D721Med (cell line): ENCODE data around the gene TIMP2.
"Not testable (repeated sequence)": the region's sequence is repeated elsewhere in the genome, so short reads cannot be mapped to it uniquely, and the experiment has no call there.

Experiments used
- DNase-seq: peaks from one replicate; pipeline ENCODE4 v3.0.0; 2011; ENCODE audit warnings: low spot score; ENCODE audit not compliant: insufficient read length
- FAIRE-seq: peaks from 2 replicates; lab custom pipeline; 2011; peaks lifted over from hg19 to GRCh38; lab: Jason Lieb, UNC
- TF ChIP-seq, protein P1 (sequence below): IDR thresholded peaks from 2 replicates; pipeline ENCODE4 v1.5.1; 2012; ENCODE audit warnings: mild to moderate bottlenecking, control low read depth; ENCODE audit not compliant: insufficient read depth; ENCODE audit errors: missing control alignments

TIMP2 gene

DNA sequence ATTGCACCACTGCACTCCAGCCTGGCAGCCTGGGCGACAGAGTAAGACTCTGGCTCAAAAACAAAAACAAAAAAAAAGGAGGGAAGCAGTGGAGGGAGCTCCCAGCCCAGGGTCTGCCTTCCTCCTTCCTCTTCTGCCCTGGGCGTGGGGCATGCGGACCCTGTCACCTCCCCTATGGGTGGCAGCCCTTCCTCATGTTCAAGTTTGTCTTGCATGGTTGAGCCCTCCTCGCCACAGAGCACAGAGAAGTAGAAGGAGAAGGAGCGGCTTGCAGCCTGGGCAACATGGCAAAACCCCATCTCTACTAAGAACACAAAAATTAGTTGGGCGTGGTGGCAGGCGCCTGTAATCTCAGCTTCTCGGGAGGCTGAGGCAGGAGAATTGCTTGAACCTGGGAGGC, 21.4 kb upstream of the TIMP2 start:
- DNase-seq (no peak), FAIRE-seq (no peak)
- TF ChIP-seq, protein P1, sequence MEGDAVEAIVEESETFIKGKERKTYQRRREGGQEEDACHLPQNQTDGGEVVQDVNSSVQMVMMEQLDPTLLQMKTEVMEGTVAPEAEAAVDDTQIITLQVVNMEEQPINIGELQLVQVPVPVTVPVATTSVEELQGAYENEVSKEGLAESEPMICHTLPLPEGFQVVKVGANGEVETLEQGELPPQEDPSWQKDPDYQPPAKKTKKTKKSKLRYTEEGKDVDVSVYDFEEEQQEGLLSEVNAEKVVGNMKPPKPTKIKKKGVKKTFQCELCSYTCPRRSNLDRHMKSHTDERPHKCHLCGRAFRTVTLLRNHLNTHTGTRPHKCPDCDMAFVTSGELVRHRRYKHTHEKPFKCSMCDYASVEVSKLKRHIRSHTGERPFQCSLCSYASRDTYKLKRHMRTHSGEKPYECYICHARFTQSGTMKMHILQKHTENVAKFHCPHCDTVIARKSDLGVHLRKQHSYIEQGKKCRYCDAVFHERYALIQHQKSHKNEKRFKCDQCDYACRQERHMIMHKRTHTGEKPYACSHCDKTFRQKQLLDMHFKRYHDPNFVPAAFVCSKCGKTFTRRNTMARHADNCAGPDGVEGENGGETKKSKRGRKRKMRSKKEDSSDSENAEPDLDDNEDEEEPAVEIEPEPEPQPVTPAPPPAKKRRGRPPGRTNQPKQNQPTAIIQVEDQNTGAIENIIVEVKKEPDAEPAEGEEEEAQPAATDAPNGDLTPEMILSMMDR: no peak

DNA sequence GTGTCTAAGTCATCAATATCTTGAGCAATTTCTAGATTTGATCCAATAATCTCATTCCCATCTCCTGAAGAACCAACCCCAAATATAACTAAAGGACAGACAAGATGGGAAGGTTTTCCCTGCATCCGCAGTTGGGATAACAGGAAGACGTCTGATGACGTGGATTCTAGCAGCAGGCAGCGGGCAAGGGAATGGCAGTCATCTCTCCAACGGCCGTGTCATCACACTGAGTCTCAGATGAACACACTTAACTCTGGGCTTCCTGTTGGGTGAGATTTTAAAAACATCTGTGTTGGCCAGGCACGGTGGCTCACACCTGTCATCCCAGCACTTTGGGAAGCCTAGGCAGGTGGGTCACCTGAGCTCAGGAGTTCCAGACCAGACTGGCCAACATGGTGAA, 20.9 kb upstream of the TIMP2 start:
- FAIRE-seq (no peak), DNase-seq (no peak)
- TF ChIP-seq, protein P1: no peak

GRCh38 chr17:78945455-78945854, 20.3 kb upstream of the TIMP2 start:
- not testable (repeated sequence) for FAIRE-seq, DNase-seq

DNA sequence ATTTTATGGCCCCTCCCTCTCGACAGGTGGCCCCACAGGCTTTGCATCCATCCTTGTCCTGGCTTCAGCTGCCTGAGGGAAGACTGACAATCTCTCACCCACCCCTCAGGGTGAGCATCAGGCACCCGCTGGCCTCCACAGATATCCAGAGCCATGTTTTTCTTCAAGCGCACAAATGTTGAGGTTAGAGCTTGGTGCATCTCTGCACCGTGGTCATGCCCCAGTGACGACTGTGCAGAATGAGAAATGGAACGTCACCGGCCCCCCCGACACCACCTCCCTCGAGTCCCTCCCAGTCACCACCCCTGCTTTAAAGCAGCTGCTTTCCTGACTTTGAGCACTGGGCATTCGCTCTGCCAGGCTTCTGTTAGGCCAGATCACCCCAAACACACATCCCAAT, 19.8 kb upstream of the TIMP2 start:
- TF ChIP-seq, protein P1: no peak
- no peak for DNase-seq
- no peak for FAIRE-seq

- FAIRE-seq (no peak), DNase-seq (no peak)
- TF ChIP-seq, protein P1: no peak
Measured at GRCh38 chr17:78944026-78944425, 18.8 kb upstream of the TIMP2 start.

DNA sequence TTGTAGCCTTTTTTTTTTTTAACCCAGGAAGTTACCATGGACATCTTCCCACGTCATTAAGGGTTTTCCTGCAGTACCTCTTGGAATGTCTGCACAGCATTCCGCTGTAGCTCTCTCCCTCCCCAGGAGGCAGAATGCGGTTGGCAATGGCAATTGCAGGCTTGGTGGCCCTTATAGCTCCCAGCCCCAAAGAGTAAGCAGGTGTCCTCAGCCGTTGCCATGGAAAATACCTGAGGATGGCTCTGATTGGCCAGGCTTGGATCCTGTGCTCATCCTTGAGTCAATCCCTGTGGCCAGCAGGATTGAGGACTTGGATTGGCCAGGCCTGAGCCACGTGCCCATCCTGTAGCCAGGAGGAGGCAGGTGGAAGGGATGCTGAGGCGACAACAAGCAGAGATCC, 15.5 kb upstream of the TIMP2 start:
- TF ChIP-seq, protein P1: no peak
- DNase-seq (no peak), FAIRE-seq (no peak)

DNA sequence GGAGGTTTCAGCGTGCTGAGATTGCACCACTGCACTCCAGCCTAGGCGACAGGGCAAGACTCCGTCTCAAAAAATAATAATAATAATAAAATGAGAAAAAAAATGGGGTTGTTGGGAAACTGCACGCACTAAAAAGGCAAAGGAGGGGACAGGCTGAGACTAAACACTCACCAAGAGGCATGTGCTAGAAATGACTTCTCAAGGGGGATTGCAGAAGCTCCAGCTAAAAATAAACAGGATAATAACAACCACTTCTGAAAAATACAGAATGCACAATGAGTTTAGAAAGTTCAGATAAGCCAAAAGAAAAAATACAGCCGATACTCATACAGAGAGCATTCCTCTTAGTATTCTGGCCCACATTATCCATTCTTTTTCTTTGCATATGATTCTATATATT, 15.1 kb upstream of the TIMP2 start:
- no peak for DNase-seq
- TF ChIP-seq, protein P1: no peak
- no peak for FAIRE-seq

DNA sequence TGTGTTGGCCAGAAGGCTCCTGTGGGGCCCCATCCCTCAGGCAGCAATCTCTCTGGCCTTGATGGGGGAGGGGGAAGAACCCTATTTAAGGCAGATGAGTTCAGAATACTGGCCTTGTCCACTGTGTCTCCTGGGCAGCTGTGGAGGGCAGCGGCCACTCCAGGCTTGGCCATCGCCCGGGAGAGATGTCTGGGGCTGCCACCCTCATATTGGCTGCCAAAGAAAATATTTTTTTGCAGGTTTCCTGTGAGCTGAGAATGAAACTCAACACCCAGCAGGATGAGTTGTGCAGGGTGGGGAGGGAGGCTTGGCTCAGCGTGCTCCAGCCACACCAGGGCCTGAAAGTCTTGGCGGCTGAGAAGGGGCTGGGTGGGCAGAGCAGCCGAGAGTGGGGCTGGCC, 14.4 kb upstream of the TIMP2 start:
- FAIRE-seq: no peak
- TF ChIP-seq, protein P1: no peak
- DNase-seq: no peak
